Measurements from ENCODE around the gene RNF208. TPM values are rescaled to one million over a fixed set of nuclear protein-coding genes. Genes with fewer than 3 reads are reported as not detected.
A peak's percentile ranks its signal among the peaks of the same experiment; 100 is the strongest.

The RNF208 gene
- polyA plus RNA-seq, 2 of the 4 experiments (the other 2 are of a cell fraction) = 0.06 to 1.7 TPM

DNA sequence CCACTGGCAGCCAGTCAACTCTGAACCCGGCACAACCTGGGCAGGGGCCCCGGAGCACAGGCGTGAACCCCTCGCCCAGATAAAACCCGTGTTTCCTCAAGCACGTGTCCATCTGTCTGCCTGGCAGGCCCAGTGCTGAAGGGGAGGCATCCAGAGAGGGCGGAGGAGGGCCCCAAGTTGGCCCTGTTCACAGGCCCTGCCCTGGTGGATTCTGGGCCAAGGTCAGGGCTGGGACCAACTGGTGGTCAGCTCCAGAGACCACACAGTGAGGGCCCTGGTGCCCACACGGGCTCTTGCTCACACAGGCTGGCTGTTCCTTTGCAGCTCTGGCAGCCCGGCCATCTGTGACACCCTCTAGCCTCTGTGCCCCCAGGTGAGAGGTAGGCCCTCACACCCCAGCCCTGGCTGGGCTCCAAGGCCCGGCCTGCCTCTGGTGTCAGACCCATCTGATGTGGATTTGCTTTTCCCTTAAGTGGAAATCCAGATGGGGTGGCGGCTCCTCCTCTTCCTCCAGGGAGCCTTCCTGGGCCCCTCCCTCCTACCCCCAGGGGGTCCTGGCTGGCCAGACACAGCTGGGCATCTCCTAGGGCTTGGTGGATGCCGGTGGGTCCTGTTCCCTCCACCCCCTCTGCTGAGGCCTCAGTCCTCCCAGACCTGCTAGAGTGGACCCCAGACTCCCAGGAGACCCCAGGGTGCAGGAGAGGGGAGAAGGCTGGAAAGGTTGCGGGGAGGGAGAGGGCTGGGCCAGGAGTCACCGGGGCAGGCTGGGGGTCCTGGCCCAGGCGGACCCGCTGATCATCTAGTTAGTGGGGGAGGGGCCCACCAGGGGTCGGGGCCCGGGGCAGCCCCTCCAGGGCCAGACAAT is 28.5 kb upstream of the RNF208 start:
- FAIRE-seq = no peak
- WGBS (ENCODE audit: missing lambda C conversion rate) = 89% methylated on average over 10 of the region's 18 CpGs
- ChIA-PET CTCF (interaction anchor here (0.6 to 2.6 kb wide), 11 partner anchors 9 to 200 kb away, joined by 3 to 15 read pairs (median 3); partner anchors contain the start of gene TUBB4B), POLR2A (interaction anchor here (1.0 to 1.5 kb wide), 2 partner anchors 10 kb away, joined by 5 to 12 read pairs; partner anchors contain the start of gene TUBB4B)
- Histone ChIP-seq H3K4me3 (no peak overlapping the region), H3K9me3 (no peaks in the 10 kb centered on the region), H3K4me2 (no peak overlapping the region), H3K27ac (0 out of 6 replicates have a peak overlapping the region, but pooled peaks of 1 of the 2 experiments have one; percentile 18), H3K4me1 (peaks cover 9% of the 10 kb centered on the region)
- TF ChIP-seq NR3C1 (IDR thresholded peaks at IDR 0.05) = no peak
- TF ChIP-seq ZC3H11A (IDR thresholded peaks at IDR 0.05) = no peak
- TF ChIP-seq EHF (CRISPR knock-in tag; IDR thresholded peaks at IDR 0.05) = no peak
- no peak for TF ChIP-seq CHD4 (IDR thresholded peaks at IDR 0.05; ENCODE audit: borderline replicate concordance)
- TF ChIP-seq PHF8 (IDR thresholded peaks at IDR 0.05; ENCODE audit: borderline replicate concordance, low read depth) = no peak
- TF ChIP-seq, protein P1, sequence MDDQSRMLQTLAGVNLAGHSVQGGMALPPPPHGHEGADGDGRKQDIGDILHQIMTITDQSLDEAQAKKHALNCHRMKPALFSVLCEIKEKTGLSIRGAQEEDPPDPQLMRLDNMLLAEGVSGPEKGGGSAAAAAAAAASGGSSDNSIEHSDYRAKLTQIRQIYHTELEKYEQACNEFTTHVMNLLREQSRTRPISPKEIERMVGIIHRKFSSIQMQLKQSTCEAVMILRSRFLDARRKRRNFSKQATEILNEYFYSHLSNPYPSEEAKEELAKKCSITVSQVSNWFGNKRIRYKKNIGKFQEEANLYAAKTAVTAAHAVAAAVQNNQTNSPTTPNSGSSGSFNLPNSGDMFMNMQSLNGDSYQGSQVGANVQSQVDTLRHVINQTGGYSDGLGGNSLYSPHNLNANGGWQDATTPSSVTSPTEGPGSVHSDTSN (IDR thresholded peaks at IDR 0.05) = no peak
- TF ChIP-seq SMC3 (IDR thresholded peaks at IDR 0.05) = no peak
- TF ChIP-seq, protein P2, sequence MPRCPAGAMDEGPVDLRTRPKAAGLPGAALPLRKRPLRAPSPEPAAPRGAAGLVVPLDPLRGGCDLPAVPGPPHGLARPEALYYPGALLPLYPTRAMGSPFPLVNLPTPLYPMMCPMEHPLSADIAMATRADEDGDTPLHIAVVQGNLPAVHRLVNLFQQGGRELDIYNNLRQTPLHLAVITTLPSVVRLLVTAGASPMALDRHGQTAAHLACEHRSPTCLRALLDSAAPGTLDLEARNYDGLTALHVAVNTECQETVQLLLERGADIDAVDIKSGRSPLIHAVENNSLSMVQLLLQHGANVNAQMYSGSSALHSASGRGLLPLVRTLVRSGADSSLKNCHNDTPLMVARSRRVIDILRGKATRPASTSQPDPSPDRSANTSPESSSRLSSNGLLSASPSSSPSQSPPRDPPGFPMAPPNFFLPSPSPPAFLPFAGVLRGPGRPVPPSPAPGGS (IDR thresholded peaks at IDR 0.05) = no peak
- TF ChIP-seq, protein P3, sequence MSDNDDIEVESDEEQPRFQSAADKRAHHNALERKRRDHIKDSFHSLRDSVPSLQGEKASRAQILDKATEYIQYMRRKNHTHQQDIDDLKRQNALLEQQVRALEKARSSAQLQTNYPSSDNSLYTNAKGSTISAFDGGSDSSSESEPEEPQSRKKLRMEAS (IDR thresholded peaks at IDR 0.05) = no peak
- DNase-seq (ENCODE audit: low read depth in 1 of 2, low spot score in 1 of 2) = no peak
- no peak for ATAC-seq

DNA sequence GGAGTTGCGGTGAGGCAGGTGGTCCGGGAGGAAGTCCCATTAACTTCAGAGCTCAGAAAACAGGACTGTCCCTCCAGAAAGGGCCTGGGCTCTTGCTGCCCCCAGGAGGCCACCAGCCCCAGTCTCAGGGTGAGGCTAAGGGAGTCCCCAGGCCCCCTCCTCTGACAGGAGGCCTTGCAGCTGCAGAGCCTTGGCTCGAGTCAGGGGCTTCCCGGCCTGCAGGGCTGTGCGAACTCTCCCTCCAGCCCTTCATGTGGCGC is 25.8 kb upstream of the RNF208 start:
- no peak for FAIRE-seq
- CTCF ChIA-PET = interaction anchor here (1.0 to 13.1 kb wide), 4 partner anchors 11 to 26 kb away, joined by 3 to 236 read pairs (median 8); partner anchors contain the start of gene NELFB

More for the DNA sequence above, 25.8 kb upstream of the RNF208 start:
- Histone ChIP-seq H3K4me3 (no peak overlapping the region), H3K4me1 (peaks cover 14% of the 10 kb centered on the region), H3K9me3 (no peaks in the 10 kb centered on the region), H3K27ac (no peak overlapping the region), H3K4me2 (no peak overlapping the region)
- no peak for TF ChIP-seq ESRRA (IDR thresholded peaks at IDR 0.05; ENCODE audit: borderline replicate concordance, low read length)
- no peak for TF ChIP-seq HOXA7 (CRISPR knock-in tag; IDR thresholded peaks at IDR 0.05)
- no peak for TF ChIP-seq RFX5 (IDR thresholded peaks at IDR 0.05)
- TF ChIP-seq, protein P3 (IDR thresholded peaks at IDR 0.05) = no peak
- TF ChIP-seq SREBF2 (IDR thresholded peaks at IDR 0.05) = no peak
- no peak for TF ChIP-seq NPAS2 (CRISPR knock-in tag; IDR thresholded peaks at IDR 0.05; ENCODE audit: borderline replicate concordance)
- TF ChIP-seq, protein P1 (IDR thresholded peaks at IDR 0.05) = no peak
- no peak for TF ChIP-seq ZSCAN20 (CRISPR knock-in tag; IDR thresholded peaks at IDR 0.05)
- no peak for TF ChIP-seq FOSB (CRISPR knock-in tag; IDR thresholded peaks at IDR 0.05)
- no peak for TF ChIP-seq HEYL (CRISPR knock-in tag; IDR thresholded peaks at IDR 0.05)
- TF ChIP-seq MAZ (IDR thresholded peaks at IDR 0.05; ENCODE audit: borderline replicate concordance, low read depth, low read length) = no peak
- TF ChIP-seq, protein P4, sequence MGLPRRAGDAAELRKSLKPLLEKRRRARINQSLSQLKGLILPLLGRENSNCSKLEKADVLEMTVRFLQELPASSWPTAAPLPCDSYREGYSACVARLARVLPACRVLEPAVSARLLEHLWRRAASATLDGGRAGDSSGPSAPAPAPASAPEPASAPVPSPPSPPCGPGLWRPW (IDR thresholded peaks at IDR 0.05) = no peak
- no peak for TF ChIP-seq CBX8 (IDR thresholded peaks at IDR 0.05)
- no peak for TF ChIP-seq SMC3 (IDR thresholded peaks at IDR 0.05)
- no peak for TF ChIP-seq FOSL2 (IDR thresholded peaks at IDR 0.05)
- no peak for TF ChIP-seq FOSL2 (CRISPR knock-in tag; IDR thresholded peaks at IDR 0.05)
- TF ChIP-seq, protein P5, sequence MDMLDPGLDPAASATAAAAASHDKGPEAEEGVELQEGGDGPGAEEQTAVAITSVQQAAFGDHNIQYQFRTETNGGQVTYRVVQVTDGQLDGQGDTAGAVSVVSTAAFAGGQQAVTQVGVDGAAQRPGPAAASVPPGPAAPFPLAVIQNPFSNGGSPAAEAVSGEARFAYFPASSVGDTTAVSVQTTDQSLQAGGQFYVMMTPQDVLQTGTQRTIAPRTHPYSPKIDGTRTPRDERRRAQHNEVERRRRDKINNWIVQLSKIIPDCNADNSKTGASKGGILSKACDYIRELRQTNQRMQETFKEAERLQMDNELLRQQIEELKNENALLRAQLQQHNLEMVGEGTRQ (IDR thresholded peaks at IDR 0.05) = no peak
- no peak for TF ChIP-seq NFE2L2 (conservative IDR thresholded peaks at IDR 0.05; ENCODE audit: low read length)
- DNase-seq (ENCODE audit: low read depth in 1 of 2, low spot score in 1 of 2) (no peak), ATAC-seq (no peak)
- 94% methylated on average over 6 of the region's 6 CpGs for WGBS (ENCODE audit: missing lambda C conversion rate)
- POLR2A ChIA-PET = no interaction called here
